SU-DHL-6 (cell line): ENCODE results near the gene RPS6KA5.
"Not testable (repeated sequence)": the region's sequence is repeated elsewhere in the genome, so short reads cannot be mapped to it uniquely, and the experiment has no call there.

Source experiments
- H2AFZ ChIP-seq: fragments of 200-600 bp; sonication (generic); 2 replicates; pipeline ENCODE4 v1.6.1; 2014; ENCODE audit warnings: low read depth, mild to moderate bottlenecking, moderate library complexity, mixed read lengths, antibody characterized with exemption, low read length; ENCODE audit not compliant: severe bottlenecking
- H3F3A ChIP-seq: fragments of 200-600 bp; shearing (Covaris generic); 2 replicates; pipeline ENCODE4 v1.6.0; 2016; ENCODE audit warnings: antibody characterized with exemption, mild to moderate bottlenecking; ENCODE audit not compliant: insufficient read depth
- H3K27ac ChIP-seq: fragments of 200-600 bp; sonication (generic); 2 replicates; pipeline ENCODE4 v1.5.1; 2016; ENCODE audit warnings: low read depth, mild to moderate bottlenecking, low read length, moderate library complexity, mixed read lengths
- H3K27me3 ChIP-seq: fragments of 200-600 bp; sonication (generic), shearing (Covaris generic); 2 replicates; pipeline ENCODE4 v1.6.0; 2014; ENCODE audit warnings: mild to moderate bottlenecking, low read length
- H3K36me3 ChIP-seq: fragments of 200-600 bp; sonication (generic); 2 replicates; pipeline ENCODE4 v1.6.1; 2014; ENCODE audit warnings: mild to moderate bottlenecking, low read length, mixed read lengths
- H3K4me2 ChIP-seq: fragments of 300-600, 200-600 bp; shearing (Covaris generic), sonication (generic); 2 replicates; pipeline ENCODE4 v1.6.0; 2014; ENCODE audit warnings: low read length, low read depth, mild to moderate bottlenecking; ENCODE audit not compliant: poor library complexity, severe bottlenecking
- H3K4me3 ChIP-seq: fragments of 200-600 bp; sonication (generic); 2 replicates; pipeline ENCODE4 v1.5.1; 2014; ENCODE audit warnings: antibody characterized with exemption, low read length, mild to moderate bottlenecking, mixed read lengths; ENCODE audit not compliant: insufficient read depth, poor library complexity, severe bottlenecking
- H3K79me2 ChIP-seq: fragments of 200-600 bp; sonication (generic); 2 replicates; pipeline ENCODE4 v1.6.1; 2014; ENCODE audit warnings: mild to moderate bottlenecking, low read length, moderate library complexity; ENCODE audit not compliant: insufficient read depth
- H3K9ac ChIP-seq: fragments of 200-600 bp; sonication (generic); 2 replicates; pipeline ENCODE4 v1.7.0; 2014; ENCODE audit warnings: mild to moderate bottlenecking, low read length
- H3K9me2 ChIP-seq: fragments of 200-600 bp; sonication (generic); replicated peaks from 2 replicates; pipeline ENCODE4 v1.6.1; 2014; ENCODE audit warnings: low read length; ENCODE audit not compliant: insufficient read depth
- H3K9me3 ChIP-seq: fragments of 200-600 bp; sonication (generic); 2 replicates; pipeline ENCODE4 v1.6.1; 2014; ENCODE audit warnings: low read length, mixed read lengths; ENCODE audit not compliant: insufficient read depth
- H4K20me1 ChIP-seq: fragments of 200-600 bp; sonication (generic); 2 replicates; pipeline ENCODE4 v1.6.1; 2014; ENCODE audit warnings: low read depth, mild to moderate bottlenecking, antibody characterized with exemption, low read length, moderate library complexity, mixed read lengths
- CTCF ChIP-seq: fragments of 200-600 bp; sonication (generic); IDR thresholded peaks from one replicate; pipeline ENCODE4 v1.5.1; 2017; ENCODE audit warnings: antibody characterized with exemption, mild to moderate bottlenecking, low read length, moderate library complexity; ENCODE audit not compliant: insufficient read depth, poor library complexity, severe bottlenecking
- EZH2phosphoT487 ChIP-seq: fragments of 200-600 bp; sonication (generic), shearing (Covaris generic); conservative IDR thresholded peaks from 2 replicates; pipeline ENCODE4 v1.6.1; 2018; ENCODE audit warnings: mild to moderate bottlenecking, antibody characterized with exemption, low read length, moderate library complexity, mixed read lengths

RPS6KA5 gene

GRCh38 chr14:90846511-90846910 is 213.9 kb downstream of the RPS6KA5 start:
- H3K4me3 ChIP-seq = no peak overlapping the region
- no peaks in the 10 kb centered on the region for H3K79me2 ChIP-seq
- H2AFZ ChIP-seq = no peak overlapping the region
- no peak overlapping the region for H3K9ac ChIP-seq
- H3K27ac ChIP-seq = no peak overlapping the region
- no peaks in the 10 kb centered on the region for H3F3A ChIP-seq
- H4K20me1 ChIP-seq = no peaks in the 10 kb centered on the region
- no peaks in the 10 kb centered on the region for H3K36me3 ChIP-seq
- H3K9me3 ChIP-seq = no peaks in the 10 kb centered on the region
- no peak for TF ChIP-seq CTCF
- H3K27me3 ChIP-seq = no peaks in the 10 kb centered on the region
- no peak overlapping the region for H3K4me2 ChIP-seq
- no peaks in the 10 kb centered on the region for H3K9me2 ChIP-seq

GRCh38 chr14:90844321-90844720 is 216.1 kb downstream of the RPS6KA5 start:
- Histone ChIP-seq H3K9me3 (no peaks in the 10 kb centered on the region), H3K4me2 (no peak overlapping the region), H3K9ac (no peak overlapping the region), H3K36me3 (no peaks in the 10 kb centered on the region), H3K27me3 (no peaks in the 10 kb centered on the region), H3K27ac (no peak overlapping the region), H3F3A (no peaks in the 10 kb centered on the region), H2AFZ (no peak overlapping the region), H3K9me2 (no peaks in the 10 kb centered on the region), H4K20me1 (no peaks in the 10 kb centered on the region), H3K79me2 (no peaks in the 10 kb centered on the region), H3K4me3 (no peak overlapping the region)
- TF ChIP-seq EZH2phosphoT487 (no peak), CTCF (no peak)

- no peaks in the 10 kb centered on the region for H3K9me3 ChIP-seq
- H3K4me3 ChIP-seq = no peak overlapping the region
- H3K9me2 ChIP-seq = no peaks in the 10 kb centered on the region
- no peak overlapping the region for H3K4me2 ChIP-seq
- H3K36me3 ChIP-seq = no peaks in the 10 kb centered on the region
- H3F3A ChIP-seq = no peaks in the 10 kb centered on the region
- H3K27ac ChIP-seq = no peak overlapping the region
- no peaks in the 10 kb centered on the region for H3K79me2 ChIP-seq
- H4K20me1 ChIP-seq = no peaks in the 10 kb centered on the region
- H2AFZ ChIP-seq = no peak overlapping the region
- no peak overlapping the region for H3K9ac ChIP-seq
- H3K27me3 ChIP-seq = no peaks in the 10 kb centered on the region
- TF ChIP-seq EZH2phosphoT487 = no peak
- TF ChIP-seq CTCF = no peak
These were observed 217.7 kb downstream of the RPS6KA5 start for GRCh38 chr14:90842726-90843125.

GRCh38 chr14:90840667-90841066 is 219.8 kb downstream of the RPS6KA5 start:
- not testable (repeated sequence) for H3K27ac ChIP-seq, H4K20me1 ChIP-seq, H3K79me2 ChIP-seq, H3K36me3 ChIP-seq, H2AFZ ChIP-seq, H3K9me3 ChIP-seq, H3K4me2 ChIP-seq, H3K27me3 ChIP-seq, H3K4me3 ChIP-seq, H3F3A ChIP-seq, H3K9ac ChIP-seq, H3K9me2 ChIP-seq
